GDM1 (cell line): ENCODE measurements around the gene UCHL3.

Source experiments
- DNase-seq: peaks from one replicate; lab custom pipeline; 2025; lab: John Stamatoyannopoulos, UW

The UCHL3 gene

DNA sequence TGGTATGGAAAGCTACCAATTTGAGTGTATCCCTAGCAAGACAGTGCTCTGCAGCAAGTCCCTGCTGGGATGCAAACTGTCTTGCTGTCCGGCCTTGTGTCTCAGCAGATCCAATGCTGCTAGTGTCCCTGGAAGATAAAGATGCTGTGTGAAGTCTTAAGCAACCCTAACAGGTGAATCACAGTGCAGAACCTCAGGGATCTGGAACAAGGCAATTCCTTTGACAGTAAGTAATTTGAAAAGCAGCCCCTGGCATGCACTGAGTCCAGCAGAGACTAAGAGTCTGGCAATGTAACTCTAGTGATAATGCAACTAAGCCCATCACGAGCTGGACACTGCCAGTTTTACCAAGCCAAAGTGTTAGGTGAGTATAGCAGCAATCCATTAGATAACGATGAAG, 1.7 kb upstream of the UCHL3 start:
- DNase-seq, result no peak

GRCh38 chr13:75550159-75550567, 572 bp downstream of the UCHL3 start:
- no peak for DNase-seq

- no peak for DNase-seq
Observed at GRCh38 chr13:75554464-75554863, 4.9 kb downstream of the UCHL3 start.

GRCh38 chr13:75554981-75555380, 5.4 kb downstream of the UCHL3 start:
- DNase-seq, result no peak

DNA sequence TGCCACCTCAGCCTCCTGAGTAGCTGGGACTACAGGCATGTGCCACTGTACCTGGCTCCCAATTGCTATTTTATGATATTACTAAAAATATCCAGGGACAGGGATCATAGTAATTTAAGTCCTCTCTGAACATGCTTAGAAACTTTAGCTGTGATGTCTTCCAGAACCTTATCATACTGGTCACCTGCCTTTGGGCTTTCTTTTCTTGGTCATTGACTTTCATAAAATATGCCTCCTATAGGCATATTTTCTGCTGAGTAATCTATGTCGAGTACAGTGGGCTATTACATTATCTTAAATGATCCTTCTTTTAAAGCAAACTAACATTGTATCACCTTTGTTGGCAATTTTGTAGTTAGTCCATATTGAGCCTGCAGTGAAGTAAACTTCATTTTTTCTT, 6.2 kb downstream of the UCHL3 start:
- DNase-seq, result no peak

GRCh38 chr13:75556961-75557360, 7.4 kb downstream of the UCHL3 start:
- DNase-seq, result no peak

DNA sequence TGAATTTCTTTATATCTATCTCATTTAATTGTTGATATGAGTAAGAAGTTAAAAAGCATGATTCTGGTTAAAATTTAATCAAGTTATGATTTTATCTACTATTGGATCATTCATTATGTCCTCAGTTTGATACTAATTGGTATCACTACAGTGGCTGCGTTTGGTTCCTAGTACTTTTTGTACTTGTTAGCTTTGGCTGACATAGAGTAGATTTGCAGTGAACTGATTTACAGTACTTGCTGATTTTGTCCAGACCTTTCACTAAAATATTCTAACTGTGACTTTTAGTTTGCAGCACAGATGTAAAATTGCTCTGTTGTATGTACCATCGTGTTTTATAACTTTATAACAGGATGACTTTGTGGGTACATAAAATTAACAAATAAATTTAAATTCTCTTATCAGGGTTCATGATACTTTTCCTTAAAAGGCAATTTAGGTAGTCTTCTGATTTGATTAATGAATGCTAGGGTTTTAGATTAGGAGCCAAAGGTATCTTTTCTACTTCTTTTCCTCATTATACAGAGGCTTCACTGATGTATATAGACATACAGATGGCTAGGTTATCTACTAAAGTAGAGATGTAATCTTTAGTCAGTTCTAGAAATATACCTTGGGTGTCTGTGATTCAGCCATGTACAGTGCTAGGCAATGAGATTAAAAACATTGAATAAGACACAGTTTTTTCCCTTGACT, 8.7 kb downstream of the UCHL3 start:
- no peak for DNase-seq

- DNase-seq, result no peak
Observed at GRCh38 chr13:75566658-75567057, 17.1 kb downstream of the UCHL3 start.

GRCh38 chr13:75569576-75569975, 20.0 kb downstream of the UCHL3 start:
- no peak for DNase-seq

- DNase-seq, result no peak
Observed at GRCh38 chr13:75579529-75579928, 29.9 kb downstream of the UCHL3 start.

DNA sequence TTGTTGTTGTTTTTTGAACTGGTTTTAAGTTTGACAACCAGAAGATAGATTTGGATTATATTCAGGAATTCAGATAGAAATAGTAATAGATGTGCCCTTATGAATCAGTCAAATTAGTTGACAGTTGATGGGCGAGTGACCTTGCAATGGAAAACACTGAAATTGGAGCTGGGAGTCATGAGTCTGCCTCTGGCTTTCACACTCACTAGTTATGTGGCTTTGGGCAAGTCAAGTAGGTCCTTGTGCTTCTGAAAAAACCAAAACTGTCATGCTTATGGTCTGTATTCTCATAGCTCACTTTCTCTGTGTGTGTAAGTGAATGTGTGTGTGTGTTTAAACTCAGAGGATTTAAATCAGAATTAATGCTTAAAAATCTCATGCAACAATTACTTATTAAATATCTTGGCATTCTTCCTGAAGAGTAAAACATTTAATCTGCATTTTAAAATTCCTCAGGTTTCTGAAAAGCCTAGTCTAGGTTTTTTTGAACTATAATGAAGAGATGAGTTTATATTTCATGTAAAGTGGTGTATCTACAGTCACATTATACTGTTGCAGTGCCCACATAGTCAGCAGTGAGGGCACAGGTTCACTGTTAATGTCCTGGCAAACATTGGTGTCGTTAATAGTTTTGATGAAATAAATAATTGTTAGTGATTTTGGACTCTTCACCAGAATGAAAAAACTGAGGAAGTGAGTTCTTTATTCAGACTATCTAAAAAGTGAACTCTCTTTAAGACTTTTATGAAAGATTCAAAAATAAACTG, 32.5 kb downstream of the UCHL3 start:
- DNase-seq, result no peak

GRCh38 chr13:75583091-75583490, 33.5 kb downstream of the UCHL3 start:
- DNase-seq, result no peak

GRCh38 chr13:75585153-75585552, 35.6 kb downstream of the UCHL3 start:
- no peak for DNase-seq

DNA sequence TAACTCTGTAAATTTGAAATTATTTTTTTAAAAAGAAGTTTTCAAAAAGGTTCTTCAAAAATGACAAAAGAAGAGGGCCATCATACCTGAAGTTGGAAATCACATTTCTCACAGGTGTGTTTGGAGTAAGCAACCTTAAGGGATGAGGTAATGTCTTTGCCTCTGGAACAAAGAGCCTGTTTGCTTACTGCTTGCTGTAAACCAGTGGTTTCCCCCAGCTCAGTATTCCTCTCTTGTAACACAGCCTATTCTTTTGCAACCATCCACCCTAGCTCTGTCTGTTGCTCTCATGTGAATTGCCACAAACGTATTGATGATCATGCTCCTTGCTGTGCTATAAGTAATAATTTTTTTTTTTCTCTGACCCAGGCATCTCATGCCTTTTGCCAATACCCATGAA, 38.1 kb downstream of the UCHL3 start:
- no peak for DNase-seq

GRCh38 chr13:75596657-75597182, 47.1 kb downstream of the UCHL3 start:
- no peak for DNase-seq

DNA sequence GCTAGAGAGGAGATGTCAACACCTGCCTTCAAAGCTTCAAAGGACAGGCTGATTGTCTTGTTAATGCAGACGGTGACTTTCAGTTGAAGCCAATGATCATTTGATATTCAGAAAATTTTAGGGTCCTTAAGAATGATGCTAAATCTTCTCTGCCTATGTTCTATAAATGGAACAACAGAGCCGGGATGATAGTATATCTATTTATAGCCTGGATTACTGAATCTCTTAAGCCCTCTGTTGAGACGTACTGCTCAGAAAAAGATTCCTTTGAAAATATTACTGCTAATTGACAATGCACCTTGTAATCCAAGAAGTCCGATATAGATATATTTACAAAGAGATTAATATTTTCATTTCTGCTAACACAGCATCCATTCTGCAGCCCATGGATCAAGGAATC, 50.8 kb downstream of the UCHL3 start:
- DNase-seq, result no peak

GRCh38 chr13:75603038-75603437, 53.4 kb downstream of the UCHL3 start:
- DNase-seq, result no peak

DNA sequence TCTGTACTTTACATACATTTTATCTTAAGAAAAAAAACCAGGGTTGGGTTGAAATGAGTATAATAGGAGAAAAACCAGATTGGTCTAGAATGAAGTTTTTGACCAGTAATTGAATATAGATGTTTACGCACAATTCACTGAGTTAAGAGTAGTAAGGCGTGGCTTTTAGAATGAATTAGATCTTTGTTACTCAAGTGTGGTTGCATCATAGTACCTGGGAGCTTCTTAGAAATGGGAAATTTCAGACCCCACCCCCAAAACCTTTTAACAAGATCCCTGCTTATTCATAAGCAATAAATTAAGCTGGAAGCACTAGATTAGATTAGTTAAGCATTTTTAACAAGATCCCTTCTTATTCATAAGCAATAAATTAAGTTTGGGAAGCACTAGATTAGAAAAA, 57.9 kb downstream of the UCHL3 start:
- no peak for DNase-seq

DNA sequence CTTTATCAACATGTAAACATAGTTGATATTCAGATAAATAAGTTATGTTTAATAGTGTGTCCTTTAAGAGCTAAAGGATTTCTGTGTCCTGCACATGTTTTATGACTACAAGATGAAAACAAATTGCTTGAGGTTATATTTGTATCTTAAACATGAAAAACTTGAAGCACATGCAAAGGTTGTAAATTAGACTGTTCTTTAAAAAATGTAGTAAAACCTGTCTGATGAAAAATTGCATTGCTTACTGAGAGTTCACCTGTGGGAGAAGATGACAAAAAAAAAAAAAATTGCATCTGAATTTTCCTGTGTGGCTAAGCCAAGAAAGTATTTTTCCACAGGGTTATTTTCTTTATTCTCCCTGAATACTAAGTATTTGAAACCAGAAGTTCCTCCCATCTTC, 60.9 kb downstream of the UCHL3 start:
- no peak for DNase-seq

GRCh38 chr13:75612354-75612753, 62.8 kb downstream of the UCHL3 start:
- no peak for DNase-seq

GRCh38 chr13:75617230-75617629, 67.6 kb downstream of the UCHL3 start:
- no peak for DNase-seq

DNA sequence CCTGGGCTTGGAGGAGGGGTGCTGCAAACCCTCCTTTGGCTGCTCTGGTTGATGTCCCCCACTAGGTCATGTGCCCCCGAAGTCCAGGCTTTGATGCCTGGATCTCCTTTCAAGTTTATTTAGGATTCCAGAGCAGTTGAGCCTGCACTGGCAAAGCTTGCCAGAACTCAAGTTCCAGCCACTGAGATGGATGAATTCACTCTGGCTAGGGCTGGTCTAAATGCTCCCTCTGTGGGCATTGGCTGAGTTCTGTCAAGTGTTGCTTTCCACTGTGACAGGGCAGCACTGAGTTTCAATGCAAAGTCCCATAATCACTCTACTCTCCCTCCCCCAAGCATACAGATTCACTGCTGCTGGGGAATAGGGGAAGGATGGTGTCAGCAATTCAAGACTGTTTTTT, 68.7 kb downstream of the UCHL3 start:
- no peak for DNase-seq

DNA sequence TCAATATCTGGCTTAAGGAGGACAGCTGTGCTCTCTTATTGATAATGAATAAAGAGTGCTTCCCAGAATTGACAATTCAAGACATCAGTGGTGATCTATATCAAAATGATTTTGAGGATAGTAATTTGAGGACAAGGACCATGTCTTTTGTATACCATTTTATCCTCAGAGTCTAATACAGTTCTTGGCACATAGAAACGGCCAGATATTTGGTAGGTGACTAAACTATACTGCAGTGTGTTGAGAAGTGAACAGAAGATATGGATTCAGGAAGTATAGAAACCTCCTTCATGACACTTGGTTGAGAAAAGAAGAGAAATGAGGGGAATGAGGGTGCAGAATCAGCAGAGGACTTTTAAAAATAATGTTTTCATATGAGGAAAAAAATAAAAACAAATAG, 70.4 kb downstream of the UCHL3 start:
- no peak for DNase-seq

DNA sequence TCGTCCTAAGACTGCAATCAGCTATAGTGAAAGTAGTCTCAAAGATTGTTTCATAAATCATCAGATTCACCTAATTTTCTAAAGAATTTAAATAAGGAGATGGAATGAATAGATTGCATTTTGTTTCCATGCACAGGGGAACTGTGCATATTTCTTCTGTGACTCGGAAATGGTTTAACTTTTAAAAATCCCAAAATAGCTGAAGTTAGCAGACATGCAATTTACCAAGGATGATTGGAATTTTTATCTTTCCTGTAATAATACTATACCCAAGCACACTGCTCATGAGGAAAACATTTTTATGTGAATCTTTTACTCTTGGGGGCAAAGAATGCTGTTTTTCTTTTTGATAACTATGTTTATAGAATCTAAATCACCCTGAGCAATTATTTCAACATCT, 71.6 kb downstream of the UCHL3 start:
- no peak for DNase-seq
